HPDE6-E6E7 (cell line): ENCODE data around the gene PLCG1.
"Not testable (repeated sequence)": the region's sequence is repeated elsewhere in the genome, so short reads cannot be mapped to it uniquely, and the experiment has no call there.

Source experiments
- DNase-seq: peaks from one replicate; pipeline ENCODE4 v3.0.0; 2011; ENCODE audit warnings: missing footprints; ENCODE audit errors: extremely low spot score

Gene PLCG1

GRCh38 chr20:41136680-41137613 lies at the start of gene PLCG1:
Gene PLCG1 (plus strand): TSS chr20:41137543. CDS start chr20:41137642, 99 bp downstream.
- DNase-seq, result peak; percentile 99

GRCh38 chr20:41087777-41088176 lies 49.6 kb upstream of the PLCG1 start:
- no peak for DNase-seq

GRCh38 chr20:41089555-41089954 lies 47.8 kb upstream of the PLCG1 start:
- DNase-seq, result no peak

GRCh38 chr20:41091927-41092326 lies 45.4 kb upstream of the PLCG1 start:
- no peak for DNase-seq

GRCh38 chr20:41094353-41095055 lies 42.8 kb upstream of the PLCG1 start:
- no peak for DNase-seq

GRCh38 chr20:41095110-41095969 lies 42.0 kb upstream of the PLCG1 start:
- peak; percentile 64 for DNase-seq

GRCh38 chr20:41098703-41099250 lies 38.6 kb upstream of the PLCG1 start:
- no peak for DNase-seq

GRCh38 chr20:41100001-41100480 lies 37.3 kb upstream of the PLCG1 start:
- no peak for DNase-seq

- no peak for DNase-seq
Observed at GRCh38 chr20:41101660-41102059, 35.7 kb upstream of the PLCG1 start.

GRCh38 chr20:41108531-41108930 lies 28.8 kb upstream of the PLCG1 start:
- no peak for DNase-seq

GRCh38 chr20:41110012-41110411 lies 27.3 kb upstream of the PLCG1 start:
- no peak for DNase-seq

- no peak for DNase-seq
Observed at GRCh38 chr20:41110930-41111577, 26.3 kb upstream of the PLCG1 start.

- no peak for DNase-seq
Observed at GRCh38 chr20:41111578-41111951, 25.8 kb upstream of the PLCG1 start.

GRCh38 chr20:41116282-41116956 lies 20.9 kb upstream of the PLCG1 start:
- DNase-seq, result no peak

- DNase-seq, result not testable (repeated sequence)
Observed at GRCh38 chr20:41118159-41118558, 19.2 kb upstream of the PLCG1 start.

GRCh38 chr20:41118632-41119031 lies 18.7 kb upstream of the PLCG1 start:
- DNase-seq, result no peak

GRCh38 chr20:41119614-41120561 lies 17.5 kb upstream of the PLCG1 start:
- DNase-seq, result no peak

- DNase-seq, result no peak
Observed at GRCh38 chr20:41121399-41121798, 15.9 kb upstream of the PLCG1 start.

GRCh38 chr20:41123631-41124030 lies 13.7 kb upstream of the PLCG1 start:
- no peak for DNase-seq
